ENCODE measurements around the gene UNG. TPM values are rescaled to one million over a fixed set of nuclear protein-coding genes. Genes with fewer than 3 reads are reported as not detected.

Gene UNG
- total RNA-seq, 1 experiment from 2014 or later, result 99.0 TPM

DNA sequence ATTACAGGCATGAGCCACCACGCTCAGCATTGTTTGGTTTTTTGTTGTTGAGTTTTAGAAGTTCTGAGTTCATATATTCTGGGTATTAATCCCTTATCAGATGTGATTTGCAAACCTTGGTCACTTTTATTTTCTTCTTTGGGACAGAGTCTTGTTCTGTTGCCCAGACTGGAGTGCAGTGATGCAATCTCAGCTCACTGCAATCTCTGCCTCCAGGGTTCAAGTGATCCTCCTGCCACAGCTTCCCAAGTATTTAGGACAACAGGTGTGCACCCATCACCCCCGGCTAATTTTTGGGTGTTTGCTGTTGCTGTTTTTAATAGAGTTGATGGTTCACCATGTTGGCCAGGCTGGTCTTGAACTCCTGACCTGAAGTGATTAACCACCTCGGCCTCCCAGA, 33.3 kb upstream of the UNG start:
- CTCF ChIA-PET, result no interaction called here
- no peak for ATAC-seq

DNA sequence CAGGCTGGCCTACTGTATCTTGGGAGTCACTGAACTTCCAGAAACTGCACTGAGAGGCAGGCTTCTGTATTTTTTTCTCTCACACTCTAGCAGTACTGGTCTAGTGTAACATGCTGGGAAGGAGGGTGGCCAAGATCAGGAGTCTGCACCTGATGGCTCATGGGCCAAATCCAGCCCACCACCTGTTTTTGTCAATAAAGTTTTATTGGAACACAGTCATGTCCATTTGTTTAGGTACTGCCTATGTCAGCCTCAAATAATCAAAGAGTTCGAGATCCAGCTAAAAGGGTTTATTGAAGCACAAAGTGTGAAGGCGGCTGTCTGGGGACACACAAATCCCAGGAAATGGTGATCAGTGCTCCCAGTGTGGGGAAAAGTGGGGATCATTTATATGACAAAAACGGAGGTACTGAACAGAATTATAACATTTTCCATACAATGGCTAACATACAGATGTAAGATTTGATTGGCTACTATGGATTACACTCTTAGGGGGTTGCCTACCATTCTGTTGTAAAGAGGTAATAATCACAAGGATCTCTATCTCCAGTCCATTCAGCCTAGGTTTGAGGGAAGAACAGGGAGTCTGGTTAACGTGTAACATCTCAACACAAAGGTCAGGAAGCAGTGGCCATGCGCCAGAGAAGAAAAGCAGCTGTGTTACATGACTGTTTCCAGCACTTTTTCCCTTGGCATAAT, 32.1 kb upstream of the UNG start:
- ChIA-PET RAD21 (ENCODE audit: low non-redundant PET in 1 of 2, low total read pairs in 2 of 2, uncharacterized antibody in 2 of 2, unreplicated experiment in 2 of 2) (no interaction called here), CTCF (no interaction called here), POLR2A (no interaction called here)
- Histone ChIP-seq H3K9me3 (ENCODE audit: control insufficient read depth in 1 of 2, insufficient read depth in 1 of 2, low read depth in 1 of 2, low read length in 2 of 2) (no peaks in the 10 kb centered on the region), H3K4me1 (ENCODE audit: control insufficient read depth in 1 of 2, insufficient read depth in 2 of 2, low read length in 2 of 2) (no peaks in the 10 kb centered on the region), H3K4me3 (replicated peaks in 1 of 2; ENCODE audit: low read depth in 1 of 2, low read length in 2 of 2) (no peak overlapping the region), H3K36me3 (ENCODE audit: control insufficient read depth in 1 of 2, insufficient read depth in 2 of 2, low read length in 2 of 2) (0 out of 4 replicates have a peak, but pooled peaks cover 0 to 3% of the 10 kb centered on the region in 2 experiments), H3K27me3 (ENCODE audit: insufficient read depth, low read length) (no peaks in the 10 kb centered on the region), H3K27ac (ENCODE audit: low read depth, low read length) (no peak overlapping the region), H3K9ac (ENCODE audit: low read length) (no peak overlapping the region), H3K79me2 (ENCODE audit: insufficient read depth, low read length) (no peaks in the 10 kb centered on the region), H3K4me2 (ENCODE audit: low read length) (no peak overlapping the region), H3K9me2 (ENCODE audit: insufficient read depth) (no peaks in the 10 kb centered on the region), H4K20me1 (ENCODE audit: insufficient read depth) (no peaks in the 10 kb centered on the region), H2AFZ (ENCODE audit: low read depth, low read length, poor library complexity, severe bottlenecking) (no peak overlapping the region)
- BruUV-seq (replicated peaks), result no TSS peak
- no peak for ATAC-seq
- intact Hi-C loops (cut with micrococcal nuclease), result no loop called here
- no peak for DNase-seq (ENCODE audit: low read depth, low spot score)
- TF ChIP-seq EZH2 (IDR thresholded peaks at IDR 0.05) (no peak), TCF7L2 (IDR thresholded peaks at IDR 0.05; ENCODE audit: borderline replicate concordance, extremely low read depth, insufficient read depth, insufficient read length) (no peak), ELF1 (IDR thresholded peaks at IDR 0.05; ENCODE audit: borderline replicate concordance, low read depth) (no peak), POLR2A (IDR thresholded peaks at IDR 0.05; ENCODE audit: borderline replicate concordance, extremely low read depth, insufficient read depth, insufficient read length) (no peak), JUND (IDR thresholded peaks at IDR 0.05) (no peak), SRF (IDR thresholded peaks at IDR 0.05; ENCODE audit: low read depth) (no peak), ZNF274 (IDR thresholded peaks at IDR 0.05; ENCODE audit: low read depth, low read length) (no peak), POLR2AphosphoS5 (IDR thresholded peaks at IDR 0.05; ENCODE audit: low read depth, low read length) (no peak), YY1 (IDR thresholded peaks at IDR 0.05; ENCODE audit: extremely low read depth, insufficient replicate concordance, low read depth, low read length) (no peak), FOSL1 (IDR thresholded peaks at IDR 0.05; ENCODE audit: low read depth) (no peak), EGR1 (IDR thresholded peaks at IDR 0.05; ENCODE audit: low read depth) (no peak)
- TF ChIP-seq, protein P1, sequence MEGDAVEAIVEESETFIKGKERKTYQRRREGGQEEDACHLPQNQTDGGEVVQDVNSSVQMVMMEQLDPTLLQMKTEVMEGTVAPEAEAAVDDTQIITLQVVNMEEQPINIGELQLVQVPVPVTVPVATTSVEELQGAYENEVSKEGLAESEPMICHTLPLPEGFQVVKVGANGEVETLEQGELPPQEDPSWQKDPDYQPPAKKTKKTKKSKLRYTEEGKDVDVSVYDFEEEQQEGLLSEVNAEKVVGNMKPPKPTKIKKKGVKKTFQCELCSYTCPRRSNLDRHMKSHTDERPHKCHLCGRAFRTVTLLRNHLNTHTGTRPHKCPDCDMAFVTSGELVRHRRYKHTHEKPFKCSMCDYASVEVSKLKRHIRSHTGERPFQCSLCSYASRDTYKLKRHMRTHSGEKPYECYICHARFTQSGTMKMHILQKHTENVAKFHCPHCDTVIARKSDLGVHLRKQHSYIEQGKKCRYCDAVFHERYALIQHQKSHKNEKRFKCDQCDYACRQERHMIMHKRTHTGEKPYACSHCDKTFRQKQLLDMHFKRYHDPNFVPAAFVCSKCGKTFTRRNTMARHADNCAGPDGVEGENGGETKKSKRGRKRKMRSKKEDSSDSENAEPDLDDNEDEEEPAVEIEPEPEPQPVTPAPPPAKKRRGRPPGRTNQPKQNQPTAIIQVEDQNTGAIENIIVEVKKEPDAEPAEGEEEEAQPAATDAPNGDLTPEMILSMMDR (IDR thresholded peaks at IDR 0.05 in 2 of 3, conservative IDR thresholded peaks at IDR 0.05 in 1 of 3; ENCODE audit: borderline replicate concordance in 1 of 3, insufficient read depth in 1 of 3, low read depth in 2 of 3, low read length in 2 of 3), result no peak

More for the DNA sequence above, 33.3 kb upstream of the UNG start:
- no peaks in the 10 kb centered on the region for H3K79me2 ChIP-seq (ENCODE audit: insufficient read depth, low read length)
- no peaks in the 10 kb centered on the region for H3K4me1 ChIP-seq (ENCODE audit: control insufficient read depth in 1 of 2, insufficient read depth in 2 of 2, low read length in 2 of 2)
- no peak overlapping the region for H3K27ac ChIP-seq (ENCODE audit: low read depth, low read length)
- no peaks in the 10 kb centered on the region for H4K20me1 ChIP-seq (ENCODE audit: insufficient read depth)
- no peak for DNase-seq (ENCODE audit: low read depth, low spot score)
- intact Hi-C loops (cut with micrococcal nuclease), result no loop called here
- ChIA-PET RAD21 (ENCODE audit: low non-redundant PET in 1 of 2, low total read pairs in 2 of 2, uncharacterized antibody in 2 of 2, unreplicated experiment in 2 of 2) (no interaction called here), POLR2A (no interaction called here)
- no peaks in the 10 kb centered on the region for H3K9me2 ChIP-seq (ENCODE audit: insufficient read depth)
- TF ChIP-seq EZH2phosphoT487 (IDR thresholded peaks at IDR 0.05; ENCODE audit: borderline replicate concordance) (no peak), POLR2A (IDR thresholded peaks at IDR 0.05; ENCODE audit: borderline replicate concordance, extremely low read depth, insufficient read depth, insufficient read length) (no peak), FOSL1 (IDR thresholded peaks at IDR 0.05; ENCODE audit: low read depth) (no peak)
- TF ChIP-seq, protein P1 (IDR thresholded peaks at IDR 0.05 in 2 of 3, conservative IDR thresholded peaks at IDR 0.05 in 1 of 3; ENCODE audit: borderline replicate concordance in 1 of 3, insufficient read depth in 1 of 3, low read depth in 2 of 3, low read length in 2 of 3), result no peak
- no peaks in the 10 kb centered on the region for H3K9me3 ChIP-seq (ENCODE audit: control insufficient read depth in 1 of 2, insufficient read depth in 1 of 2, low read depth in 1 of 2, low read length in 2 of 2)
- H3K27me3 ChIP-seq (ENCODE audit: insufficient read depth, low read length), result no peaks in the 10 kb centered on the region
- H3K4me2 ChIP-seq (ENCODE audit: low read length), result no peak overlapping the region
- H3K4me3 ChIP-seq (replicated peaks in 1 of 2; ENCODE audit: low read depth in 1 of 2, low read length in 2 of 2), result no peak overlapping the region
- no TSS peak for BruUV-seq (replicated peaks)
- H3K9ac ChIP-seq (ENCODE audit: low read length), result no peak overlapping the region
- H2AFZ ChIP-seq (ENCODE audit: low read depth, low read length, poor library complexity, severe bottlenecking), result no peak overlapping the region
- peaks cover 0 to 1% of the 10 kb centered on the region in 2 experiments; a peak in 1 of 4 replicates for H3K36me3 ChIP-seq (ENCODE audit: control insufficient read depth in 1 of 2, insufficient read depth in 2 of 2, low read length in 2 of 2)

All from HCT116 (cell line).